GM23338 (cell line): Measurements from ENCODE around the gene CAST. TPM values are rescaled to one million over a fixed set of nuclear protein-coding genes. Genes with fewer than 3 reads are reported as not detected.

ENCODE experiments used
- ATAC-seq: fragments of 200-7000 bp; cut with Tn5 transposase; 3 replicates; pipeline ENCODE4 v1.9.1; 2020
- DNase-seq: peaks from one replicate; pipeline ENCODE4 v3.0.0-alpha.2; 2015; ENCODE audit warnings: low spot score
- H2AFZ ChIP-seq: fragments of 200-600 bp; sonication (generic); 2 replicates; pipeline ENCODE4 v1.8.0; 2016; ENCODE audit warnings: antibody characterized with exemption, mild to moderate bottlenecking, moderate library complexity
- H3F3A ChIP-seq: fragments of 200-600 bp; sonication (generic); replicated peaks from 2 replicates; pipeline ENCODE4 v1.8.0; 2017; ENCODE audit warnings: antibody characterized with exemption, mixed run types, low read depth
- H3K27ac ChIP-seq: fragments of 200-600 bp; sonication (generic); 2 replicates; pipeline ENCODE4 v1.6.1; 2016; ENCODE audit warnings: low read depth
- H3K27me3 ChIP-seq: fragments of 200-600 bp; sonication (generic); 2 replicates; pipeline ENCODE4 v1.8.0; 2016; ENCODE audit warnings: mild to moderate bottlenecking, mixed run types, moderate library complexity; ENCODE audit not compliant: insufficient read depth
- H3K36me3 ChIP-seq: fragments of 200-600 bp; sonication (generic); 2 replicates; pipeline ENCODE4 v1.8.0; 2016; ENCODE audit warnings: mild to moderate bottlenecking; ENCODE audit not compliant: insufficient read depth
- H3K4me1 ChIP-seq: fragments of 200-600 bp; sonication (generic); 2 replicates; pipeline ENCODE4 v1.8.0; 2016; ENCODE audit warnings: mild to moderate bottlenecking, moderate library complexity; ENCODE audit not compliant: insufficient read depth
- H3K4me2 ChIP-seq: fragments of 200-600 bp; sonication (generic); 2 replicates; pipeline ENCODE4 v1.7.1; 2017; ENCODE audit warnings: mixed run types
- H3K4me3 ChIP-seq: fragments of 200-600 bp; sonication (generic); 2 replicates; pipeline ENCODE4 v1.6.1; 2016; ENCODE audit warnings: mixed run types
- H3K79me2 ChIP-seq: fragments of 200-600 bp; sonication (generic); replicated peaks from 2 replicates; pipeline ENCODE4 v1.8.0; 2017; ENCODE audit warnings: mild to moderate bottlenecking; ENCODE audit not compliant: insufficient read depth
- H3K9me2 ChIP-seq: fragments of 200-600 bp; sonication (generic); 2 replicates; pipeline ENCODE4 v1.8.0; 2017; ENCODE audit not compliant: insufficient read depth
- H4K20me1 ChIP-seq: fragments of 200-600 bp; sonication (generic); replicated peaks from 2 replicates; pipeline ENCODE4 v1.8.0; 2017; ENCODE audit warnings: mild to moderate bottlenecking; ENCODE audit not compliant: insufficient read depth
- H3K27ac Mint-ChIP-seq: 2 replicates; pipeline ENCODE4 v1.8.0; 2020; ENCODE audit warnings: inconsistent platforms, mild to moderate bottlenecking, moderate library complexity, mixed read lengths
- H3K27me3 Mint-ChIP-seq: 3 replicates; pipeline ENCODE4 v1.8.0; 2022; ENCODE audit warnings: low read depth, mild to moderate bottlenecking, moderate library complexity, mixed read lengths, inconsistent platforms; ENCODE audit not compliant: insufficient read depth, poor library complexity
- H3K36me3 Mint-ChIP-seq: 3 replicates; pipeline ENCODE4 v1.8.0; 2021; ENCODE audit warnings: low read depth, mild to moderate bottlenecking, inconsistent platforms, moderate library complexity, mixed read lengths
- H3K4me1 Mint-ChIP-seq: 3 replicates; pipeline ENCODE4 v1.8.0; 2020; ENCODE audit warnings: mild to moderate bottlenecking, inconsistent platforms, mixed read lengths
- H3K4me3 Mint-ChIP-seq: 3 replicates; pipeline ENCODE4 v1.8.0; 2021; ENCODE audit warnings: moderate library complexity, mild to moderate bottlenecking, inconsistent platforms, mixed read lengths
- H3K9me3 Mint-ChIP-seq: 3 replicates; pipeline ENCODE4 v1.8.0; 2020; ENCODE audit warnings: moderate library complexity, mild to moderate bottlenecking, inconsistent platforms, mixed read lengths
- CREB1 ChIP-seq: fragments of 250-450 bp; sonication (Bioruptor Pico); IDR thresholded peaks from 2 replicates; pipeline ENCODE4 v1.5.0; 2020; ENCODE audit warnings: low read depth, mild to moderate bottlenecking, moderate library complexity
- CTCF ChIP-seq, 2 experiments: fragments of 200-600 bp in 1 of 2; sonication (generic) in 1 of 2; conservative IDR thresholded peaks; 2 replicates each; pipeline versions ENCODE4 v1.5.1 to v1.6.1; 2016 to 2017; ENCODE audit warnings: antibody characterized with exemption in 2 of 2, low read depth in 2 of 2, mild to moderate bottlenecking in 2 of 2, moderate library complexity in 1 of 2
- EZH2 ChIP-seq: fragments of 200-600 bp; sonication (generic); IDR thresholded peaks from one replicate; pipeline ENCODE4 v1.8.0; 2017; ENCODE audit warnings: antibody characterized with exemption, mild to moderate bottlenecking, low read depth; ENCODE audit not compliant: unreplicated experiment
- EZH2phosphoT487 ChIP-seq: fragments of 200-600 bp; sonication (generic); IDR thresholded peaks from one replicate; pipeline ENCODE4 v1.8.1; 2018; ENCODE audit warnings: antibody characterized with exemption; ENCODE audit not compliant: unreplicated experiment
- JUNB ChIP-seq: IDR thresholded peaks from one replicate; pipeline ENCODE4 v1.6.1; 2016; ENCODE audit warnings: antibody characterized with exemption; ENCODE audit not compliant: unreplicated experiment
- NANOG ChIP-seq: IDR thresholded peaks from 2 replicates; pipeline ENCODE4 v1.6.1; 2016; ENCODE audit warnings: antibody characterized with exemption, borderline replicate concordance
- POLR2AphosphoS5 ChIP-seq: IDR thresholded peaks from 2 replicates; pipeline ENCODE4 v1.6.1; 2016; ENCODE audit warnings: antibody characterized with exemption, low read depth
- STAT1 ChIP-seq: IDR thresholded peaks from one replicate; pipeline ENCODE4 v1.6.1; 2016; ENCODE audit warnings: antibody characterized with exemption; ENCODE audit not compliant: unreplicated experiment
- ZNF114 ChIP-seq: fragments of 250-450 bp; sonication (Bioruptor Pico); IDR thresholded peaks from 2 replicates; pipeline ENCODE4 v1.5.0; 2020; ENCODE audit warnings: mild to moderate bottlenecking, moderate library complexity
- ZNF331 ChIP-seq: fragments of 250-450 bp; sonication (Bioruptor Pico); IDR thresholded peaks from 2 replicates; pipeline ENCODE4 v1.5.0; 2020; ENCODE audit warnings: low read depth, mild to moderate bottlenecking, moderate library complexity
- polyA plus RNA-seq: library from polyadenylated mRNA; unstranded; fragments of >200 nt; fragmentation: Nextera tagmentation; extraction: Ambion mirVana; gene quantifications from 2 replicates; pipeline ENCODE4 v1.2.1, GENCODE V29; 2016
- total RNA-seq: library from RNA; depleted of rRNA; stranded (reverse); fragments of >200 nt; shearing (Covaris generic); gene quantifications from 2 replicates; pipeline ENCODE4 v1.2.3, GENCODE V29; 2014
- TF ChIP-seq, protein P1 (sequence below): IDR thresholded peaks from one replicate; pipeline ENCODE4 v1.6.1; 2018; ENCODE audit warnings: antibody characterized with exemption; ENCODE audit not compliant: unreplicated experiment
- TF ChIP-seq, protein P2 (sequence below): fragments of 250-450 bp; sonication (Bioruptor Pico); IDR thresholded peaks from 2 replicates; pipeline ENCODE4 v1.5.0; 2020; ENCODE audit warnings: mild to moderate bottlenecking, moderate library complexity
- TF ChIP-seq, protein P3 (sequence below): IDR thresholded peaks from 2 replicates; pipeline ENCODE4 v1.6.1; 2016; ENCODE audit warnings: antibody characterized with exemption

CAST gene
- total and polyA plus RNA-seq, 2 experiments from 2014 or later = 37.9 to 57.7 TPM

DNA sequence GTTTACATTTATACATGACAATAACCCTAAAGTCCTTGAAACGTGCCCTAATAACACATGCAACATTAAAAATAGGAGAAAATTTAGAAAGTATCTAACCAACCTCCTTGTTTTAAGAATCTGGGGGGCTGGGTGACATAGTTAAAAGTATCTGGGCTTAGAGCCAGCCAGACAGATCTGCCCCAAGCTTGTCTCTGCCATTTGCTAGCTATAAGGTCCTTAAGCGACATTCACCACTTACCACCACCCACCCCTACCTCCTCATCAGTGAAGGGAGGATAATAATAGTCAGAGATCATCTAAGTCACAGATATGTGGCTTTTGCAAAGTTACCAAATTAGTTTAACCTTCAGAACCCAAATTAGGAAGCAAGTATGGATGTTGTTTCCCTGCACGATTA, 33.8 kb upstream of the CAST start:
- Mint-ChIP-seq H3K4me3 (no peak overlapping the region), H3K36me3 (no peaks in the 10 kb centered on the region), H3K27me3 (peaks cover 2% of the 10 kb centered on the region), H3K27ac (no peak overlapping the region), H3K4me1 (peaks cover 12% of the 10 kb centered on the region), H3K9me3 (no peaks in the 10 kb centered on the region)
- no peaks in the 10 kb centered on the region for H3K27me3 ChIP-seq
- no peak for ATAC-seq
- no peak overlapping the region for H3K27ac ChIP-seq
- H4K20me1 ChIP-seq = no peaks in the 10 kb centered on the region
- H3K36me3 ChIP-seq = no peaks in the 10 kb centered on the region
- DNase-seq = no peak
- H2AFZ ChIP-seq = no peak overlapping the region; the same call in 1 of the 2 replicates
- TF ChIP-seq EZH2 (no peak), POLR2AphosphoS5 (no peak), ZNF331 (CRISPR knock-in tag) (no peak), JUNB (no peak), CTCF (conservative IDR thresholded peaks at IDR 0.05; ENCODE audit: low read depth in 2 of 2) (no peak), STAT1 (no peak), NANOG (no peak), ZNF114 (no peak), EZH2phosphoT487 (no peak), CREB1 (CRISPR knock-in tag) (no peak)
- TF ChIP-seq, protein P1, sequence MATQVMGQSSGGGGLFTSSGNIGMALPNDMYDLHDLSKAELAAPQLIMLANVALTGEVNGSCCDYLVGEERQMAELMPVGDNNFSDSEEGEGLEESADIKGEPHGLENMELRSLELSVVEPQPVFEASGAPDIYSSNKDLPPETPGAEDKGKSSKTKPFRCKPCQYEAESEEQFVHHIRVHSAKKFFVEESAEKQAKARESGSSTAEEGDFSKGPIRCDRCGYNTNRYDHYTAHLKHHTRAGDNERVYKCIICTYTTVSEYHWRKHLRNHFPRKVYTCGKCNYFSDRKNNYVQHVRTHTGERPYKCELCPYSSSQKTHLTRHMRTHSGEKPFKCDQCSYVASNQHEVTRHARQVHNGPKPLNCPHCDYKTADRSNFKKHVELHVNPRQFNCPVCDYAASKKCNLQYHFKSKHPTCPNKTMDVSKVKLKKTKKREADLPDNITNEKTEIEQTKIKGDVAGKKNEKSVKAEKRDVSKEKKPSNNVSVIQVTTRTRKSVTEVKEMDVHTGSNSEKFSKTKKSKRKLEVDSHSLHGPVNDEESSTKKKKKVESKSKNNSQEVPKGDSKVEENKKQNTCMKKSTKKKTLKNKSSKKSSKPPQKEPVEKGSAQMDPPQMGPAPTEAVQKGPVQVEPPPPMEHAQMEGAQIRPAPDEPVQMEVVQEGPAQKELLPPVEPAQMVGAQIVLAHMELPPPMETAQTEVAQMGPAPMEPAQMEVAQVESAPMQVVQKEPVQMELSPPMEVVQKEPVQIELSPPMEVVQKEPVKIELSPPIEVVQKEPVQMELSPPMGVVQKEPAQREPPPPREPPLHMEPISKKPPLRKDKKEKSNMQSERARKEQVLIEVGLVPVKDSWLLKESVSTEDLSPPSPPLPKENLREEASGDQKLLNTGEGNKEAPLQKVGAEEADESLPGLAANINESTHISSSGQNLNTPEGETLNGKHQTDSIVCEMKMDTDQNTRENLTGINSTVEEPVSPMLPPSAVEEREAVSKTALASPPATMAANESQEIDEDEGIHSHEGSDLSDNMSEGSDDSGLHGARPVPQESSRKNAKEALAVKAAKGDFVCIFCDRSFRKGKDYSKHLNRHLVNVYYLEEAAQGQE = no peak
- TF ChIP-seq, protein P2, sequence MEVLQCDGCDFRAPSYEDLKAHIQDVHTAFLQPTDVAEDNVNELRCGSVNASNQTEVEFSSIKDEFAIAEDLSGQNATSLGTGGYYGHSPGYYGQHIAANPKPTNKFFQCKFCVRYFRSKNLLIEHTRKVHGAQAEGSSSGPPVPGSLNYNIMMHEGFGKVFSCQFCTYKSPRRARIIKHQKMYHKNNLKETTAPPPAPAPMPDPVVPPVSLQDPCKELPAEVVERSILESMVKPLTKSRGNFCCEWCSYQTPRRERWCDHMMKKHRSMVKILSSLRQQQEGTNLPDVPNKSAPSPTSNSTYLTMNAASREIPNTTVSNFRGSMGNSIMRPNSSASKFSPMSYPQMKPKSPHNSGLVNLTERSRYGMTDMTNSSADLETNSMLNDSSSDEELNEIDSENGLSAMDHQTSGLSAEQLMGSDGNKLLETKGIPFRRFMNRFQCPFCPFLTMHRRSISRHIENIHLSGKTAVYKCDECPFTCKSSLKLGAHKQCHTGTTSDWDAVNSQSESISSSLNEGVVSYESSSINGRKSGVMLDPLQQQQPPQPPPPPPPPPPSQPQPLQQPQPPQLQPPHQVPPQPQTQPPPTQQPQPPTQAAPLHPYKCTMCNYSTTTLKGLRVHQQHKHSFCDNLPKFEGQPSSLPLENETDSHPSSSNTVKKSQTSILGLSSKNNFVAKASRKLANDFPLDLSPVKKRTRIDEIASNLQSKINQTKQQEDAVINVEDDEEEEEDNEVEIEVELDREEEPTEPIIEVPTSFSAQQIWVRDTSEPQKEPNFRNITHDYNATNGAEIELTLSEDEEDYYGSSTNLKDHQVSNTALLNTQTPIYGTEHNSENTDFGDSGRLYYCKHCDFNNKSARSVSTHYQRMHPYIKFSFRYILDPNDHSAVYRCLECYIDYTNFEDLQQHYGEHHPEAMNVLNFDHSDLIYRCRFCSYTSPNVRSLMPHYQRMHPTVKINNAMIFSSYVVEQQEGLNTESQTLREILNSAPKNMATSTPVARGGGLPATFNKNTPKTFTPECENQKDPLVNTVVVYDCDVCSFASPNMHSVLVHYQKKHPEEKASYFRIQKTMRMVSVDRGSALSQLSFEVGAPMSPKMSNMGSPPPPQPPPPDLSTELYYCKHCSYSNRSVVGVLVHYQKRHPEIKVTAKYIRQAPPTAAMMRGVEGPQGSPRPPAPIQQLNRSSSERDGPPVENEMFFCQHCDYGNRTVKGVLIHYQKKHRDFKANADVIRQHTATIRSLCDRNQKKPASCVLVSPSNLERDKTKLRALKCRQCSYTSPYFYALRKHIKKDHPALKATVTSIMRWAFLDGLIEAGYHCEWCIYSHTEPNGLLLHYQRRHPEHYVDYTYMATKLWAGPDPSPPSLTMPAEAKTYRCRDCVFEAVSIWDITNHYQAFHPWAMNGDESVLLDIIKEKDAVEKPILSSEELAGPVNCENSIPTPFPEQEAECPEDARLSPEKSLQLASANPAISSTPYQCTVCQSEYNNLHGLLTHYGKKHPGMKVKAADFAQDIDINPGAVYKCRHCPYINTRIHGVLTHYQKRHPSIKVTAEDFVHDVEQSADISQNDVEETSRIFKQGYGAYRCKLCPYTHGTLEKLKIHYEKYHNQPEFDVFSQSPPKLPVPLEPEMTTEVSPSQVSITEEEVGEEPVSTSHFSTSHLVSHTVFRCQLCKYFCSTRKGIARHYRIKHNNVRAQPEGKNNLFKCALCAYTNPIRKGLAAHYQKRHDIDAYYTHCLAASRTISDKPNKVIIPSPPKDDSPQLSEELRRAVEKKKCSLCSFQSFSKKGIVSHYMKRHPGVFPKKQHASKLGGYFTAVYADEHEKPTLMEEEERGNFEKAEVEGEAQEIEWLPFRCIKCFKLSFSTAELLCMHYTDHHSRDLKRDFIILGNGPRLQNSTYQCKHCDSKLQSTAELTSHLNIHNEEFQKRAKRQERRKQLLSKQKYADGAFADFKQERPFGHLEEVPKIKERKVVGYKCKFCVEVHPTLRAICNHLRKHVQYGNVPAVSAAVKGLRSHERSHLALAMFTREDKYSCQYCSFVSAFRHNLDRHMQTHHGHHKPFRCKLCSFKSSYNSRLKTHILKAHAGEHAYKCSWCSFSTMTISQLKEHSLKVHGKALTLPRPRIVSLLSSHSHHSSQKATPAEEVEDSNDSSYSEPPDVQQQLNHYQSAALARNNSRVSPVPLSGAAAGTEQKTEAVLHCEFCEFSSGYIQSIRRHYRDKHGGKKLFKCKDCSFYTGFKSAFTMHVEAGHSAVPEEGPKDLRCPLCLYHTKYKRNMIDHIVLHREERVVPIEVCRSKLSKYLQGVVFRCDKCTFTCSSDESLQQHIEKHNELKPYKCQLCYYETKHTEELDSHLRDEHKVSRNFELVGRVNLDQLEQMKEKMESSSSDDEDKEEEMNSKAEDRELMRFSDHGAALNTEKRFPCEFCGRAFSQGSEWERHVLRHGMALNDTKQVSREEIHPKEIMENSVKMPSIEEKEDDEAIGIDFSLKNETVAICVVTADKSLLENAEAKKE (CRISPR knock-in tag) = no peak
- TF ChIP-seq, protein P3, sequence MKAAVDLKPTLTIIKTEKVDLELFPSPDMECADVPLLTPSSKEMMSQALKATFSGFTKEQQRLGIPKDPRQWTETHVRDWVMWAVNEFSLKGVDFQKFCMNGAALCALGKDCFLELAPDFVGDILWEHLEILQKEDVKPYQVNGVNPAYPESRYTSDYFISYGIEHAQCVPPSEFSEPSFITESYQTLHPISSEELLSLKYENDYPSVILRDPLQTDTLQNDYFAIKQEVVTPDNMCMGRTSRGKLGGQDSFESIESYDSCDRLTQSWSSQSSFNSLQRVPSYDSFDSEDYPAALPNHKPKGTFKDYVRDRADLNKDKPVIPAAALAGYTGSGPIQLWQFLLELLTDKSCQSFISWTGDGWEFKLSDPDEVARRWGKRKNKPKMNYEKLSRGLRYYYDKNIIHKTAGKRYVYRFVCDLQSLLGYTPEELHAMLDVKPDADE = no peak
- H3K4me2 ChIP-seq = no peak overlapping the region
- H3K4me1 ChIP-seq = no peaks in the 10 kb centered on the region
- no peak overlapping the region for H3K4me3 ChIP-seq
- H3K79me2 ChIP-seq = no peaks in the 10 kb centered on the region
- no peaks in the 10 kb centered on the region for H3K9me2 ChIP-seq
- H3F3A ChIP-seq = no peaks in the 10 kb centered on the region
